Measurements from ENCODE around the gene ECEL1. TPM values are rescaled to one million over a fixed set of nuclear protein-coding genes. Genes with fewer than 3 reads are reported as not detected.
"Not testable (repeated sequence)": the region's sequence is repeated elsewhere in the genome, so short reads cannot be mapped to it uniquely, and the experiment has no call there.

The ECEL1 gene
- total RNA-seq, 1 donor from 2014 or later = 14.9 TPM

DNA sequence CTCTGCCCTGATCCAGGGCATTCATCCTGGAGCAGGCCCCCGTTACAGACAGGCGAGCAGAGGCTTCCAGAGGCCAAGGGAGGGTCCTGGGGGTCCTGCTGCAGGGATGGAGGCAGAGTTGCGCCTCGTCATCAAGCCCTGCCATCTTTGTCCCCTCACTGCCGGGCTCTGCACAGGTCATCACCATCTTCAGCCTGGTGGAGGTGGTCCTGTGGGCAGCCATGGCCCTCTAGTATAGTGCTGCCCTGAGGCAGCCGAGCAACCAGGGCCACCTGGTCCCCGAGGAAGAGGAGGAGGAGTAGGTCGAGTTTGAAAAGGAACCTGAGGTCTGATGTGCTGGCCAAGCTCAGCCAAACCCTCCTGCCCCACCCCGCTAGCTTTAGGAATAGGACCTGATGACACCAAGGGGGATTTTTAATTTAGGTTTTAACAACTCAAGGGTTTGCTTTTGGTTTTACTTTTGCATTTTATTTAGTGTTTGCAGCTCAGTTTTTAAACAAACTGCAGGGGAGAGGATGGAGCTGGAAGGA lies 40.5 kb downstream of the ECEL1 start:
- H3K9me3 ChIP-seq = no peaks in the 10 kb centered on the region
- no peak overlapping the region for H3K4me3 ChIP-seq
- H3K27me3 ChIP-seq = no peaks in the 10 kb centered on the region
- TF ChIP-seq, protein P1, sequence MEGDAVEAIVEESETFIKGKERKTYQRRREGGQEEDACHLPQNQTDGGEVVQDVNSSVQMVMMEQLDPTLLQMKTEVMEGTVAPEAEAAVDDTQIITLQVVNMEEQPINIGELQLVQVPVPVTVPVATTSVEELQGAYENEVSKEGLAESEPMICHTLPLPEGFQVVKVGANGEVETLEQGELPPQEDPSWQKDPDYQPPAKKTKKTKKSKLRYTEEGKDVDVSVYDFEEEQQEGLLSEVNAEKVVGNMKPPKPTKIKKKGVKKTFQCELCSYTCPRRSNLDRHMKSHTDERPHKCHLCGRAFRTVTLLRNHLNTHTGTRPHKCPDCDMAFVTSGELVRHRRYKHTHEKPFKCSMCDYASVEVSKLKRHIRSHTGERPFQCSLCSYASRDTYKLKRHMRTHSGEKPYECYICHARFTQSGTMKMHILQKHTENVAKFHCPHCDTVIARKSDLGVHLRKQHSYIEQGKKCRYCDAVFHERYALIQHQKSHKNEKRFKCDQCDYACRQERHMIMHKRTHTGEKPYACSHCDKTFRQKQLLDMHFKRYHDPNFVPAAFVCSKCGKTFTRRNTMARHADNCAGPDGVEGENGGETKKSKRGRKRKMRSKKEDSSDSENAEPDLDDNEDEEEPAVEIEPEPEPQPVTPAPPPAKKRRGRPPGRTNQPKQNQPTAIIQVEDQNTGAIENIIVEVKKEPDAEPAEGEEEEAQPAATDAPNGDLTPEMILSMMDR (IDR thresholded peaks at IDR 0.05) = no peak
- DNase-seq (ENCODE audit: low spot score in 2 of 2) = no peak
- intact Hi-C loops (cut with DNase I) = no loop called here
- no peaks in the 10 kb centered on the region for H3K4me1 ChIP-seq
- no peaks in the 10 kb centered on the region for H3K36me3 ChIP-seq
- H3K27ac ChIP-seq = no peak overlapping the region

DNA sequence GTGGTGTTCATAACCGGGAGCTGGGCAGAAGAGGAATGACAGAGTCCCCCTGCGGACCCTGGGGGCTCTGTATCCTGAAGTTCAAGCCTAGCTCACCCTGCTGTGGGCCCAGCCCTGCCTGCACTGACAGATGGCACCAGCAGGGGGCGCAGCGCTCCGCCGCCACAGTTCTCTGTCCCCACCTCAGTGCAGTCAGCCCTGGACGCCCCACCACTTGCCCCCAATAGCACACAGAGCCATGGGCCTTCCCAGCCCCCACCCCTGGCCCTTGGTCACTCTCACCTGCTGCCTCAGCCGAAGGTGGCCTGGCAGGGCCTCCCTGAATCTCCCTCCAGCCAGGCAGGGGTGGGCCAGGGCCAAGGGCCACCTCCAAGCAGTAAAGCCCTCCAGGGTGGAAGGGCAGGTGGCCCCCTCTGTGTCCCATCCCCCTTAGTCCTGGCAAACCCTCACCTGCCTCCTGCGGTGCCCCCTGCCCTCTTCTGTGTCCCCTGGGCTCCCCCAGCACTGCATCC lies 41.3 kb downstream of the ECEL1 start:
- peak in 1 of 2 donors; percentile 54 for DNase-seq (ENCODE audit: low spot score in 2 of 2)
- H3K9me3 ChIP-seq; H3K36me3 ChIP-seq; intact Hi-C loops (cut with DNase I); H3K27me3 ChIP-seq; H3K27ac ChIP-seq; H3K4me3 ChIP-seq; H3K4me1 ChIP-seq: not testable (repeated sequence)

DNA sequence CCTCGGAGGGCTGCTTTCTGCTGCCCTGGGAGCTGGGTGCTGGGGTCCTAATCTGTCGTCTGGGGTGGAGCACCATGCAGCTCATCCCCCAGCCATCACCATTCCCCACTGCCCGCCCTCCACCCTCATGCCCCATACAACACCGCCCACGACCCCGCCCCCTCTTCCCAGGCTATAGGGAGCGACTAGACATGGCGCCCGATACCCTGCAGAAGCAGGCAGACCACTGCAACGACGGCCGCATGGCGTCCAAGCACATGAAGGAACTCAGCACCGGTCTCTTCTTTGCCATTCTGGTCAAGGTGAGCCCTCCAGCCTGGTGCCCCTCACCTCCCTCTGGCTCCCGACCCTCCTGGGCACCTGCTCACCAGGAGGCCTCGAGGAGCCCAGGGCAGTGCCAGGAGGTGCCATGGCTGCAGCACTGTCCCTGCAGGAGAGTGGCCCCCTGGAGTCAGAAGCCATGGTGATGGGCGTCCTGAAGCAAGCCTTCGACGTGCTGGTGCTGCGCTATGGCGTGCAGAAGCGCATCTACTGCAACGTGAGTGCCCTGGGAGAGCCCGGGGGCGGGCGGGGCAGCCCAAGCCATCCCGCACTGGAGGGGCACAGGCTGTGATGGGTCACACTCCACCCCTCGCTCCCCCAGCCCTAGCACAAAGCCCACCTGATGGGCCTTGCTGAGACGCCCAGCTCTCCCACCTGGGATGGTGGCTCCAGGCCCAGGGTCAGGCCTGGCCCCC lies 42.3 kb downstream of the ECEL1 start:
- H3K4me1 ChIP-seq; H3K27me3 ChIP-seq; H3K4me3 ChIP-seq; intact Hi-C loops (cut with DNase I); H3K27ac ChIP-seq; H3K36me3 ChIP-seq; H3K9me3 ChIP-seq: not testable (repeated sequence)
- DNase-seq (ENCODE audit: low spot score in 2 of 2) = peak in 1 of 2 donors; percentile 50

DNA sequence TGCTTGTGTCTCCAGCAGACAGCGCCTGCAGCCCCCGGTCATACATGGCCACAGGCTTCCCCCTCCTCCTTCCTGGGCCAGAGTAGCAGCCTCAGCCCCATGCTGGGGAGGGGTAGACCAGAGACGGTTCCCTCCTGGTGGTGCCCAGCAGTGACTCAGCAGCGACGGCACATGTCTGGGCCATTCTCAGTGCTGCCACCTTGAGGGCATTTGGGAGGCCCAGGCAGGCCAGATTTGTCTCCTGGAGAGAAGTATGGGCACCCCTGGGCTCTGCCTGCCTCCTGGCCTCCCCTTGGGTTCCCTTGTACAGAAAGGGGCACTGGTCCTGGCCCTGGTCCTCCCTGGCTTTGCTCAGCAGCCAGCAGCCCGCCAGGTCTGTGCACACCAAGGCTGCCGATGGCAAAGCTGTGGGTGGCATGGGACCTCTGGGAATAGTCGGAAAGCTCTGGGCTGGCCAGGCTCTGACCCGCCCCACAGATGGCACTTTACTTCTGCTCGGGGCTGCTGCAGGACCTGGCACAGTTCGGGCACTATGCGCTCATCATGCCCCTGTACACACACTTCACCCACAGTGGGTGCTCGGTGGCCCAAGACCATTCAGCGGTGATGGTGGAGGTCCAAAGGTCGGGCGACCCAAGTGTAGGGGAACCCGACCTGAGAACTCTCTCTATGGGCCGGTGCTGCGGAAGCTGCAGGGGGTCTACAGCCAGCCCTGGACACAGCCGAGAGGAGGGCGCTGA lies 43.1 kb downstream of the ECEL1 start:
- H3K4me1 ChIP-seq = no peaks in the 10 kb centered on the region
- no peaks in the 10 kb centered on the region for H3K9me3 ChIP-seq
- H3K27ac ChIP-seq = no peak overlapping the region
- H3K36me3 ChIP-seq = no peaks in the 10 kb centered on the region
- no peak overlapping the region for H3K4me3 ChIP-seq
- TF ChIP-seq, protein P1 (IDR thresholded peaks at IDR 0.05) = peak in 1 of 3 experiments; percentile 35
- intact Hi-C loops (cut with DNase I) = loop anchor here (5.0 kb wide), 1 partner anchor 537 kb away; no protein-coding TSS in a partner anchor
- peak in 1 of 2 donors; percentile 58 for DNase-seq (ENCODE audit: low spot score in 2 of 2)
- H3K27me3 ChIP-seq = no peaks in the 10 kb centered on the region

DNA sequence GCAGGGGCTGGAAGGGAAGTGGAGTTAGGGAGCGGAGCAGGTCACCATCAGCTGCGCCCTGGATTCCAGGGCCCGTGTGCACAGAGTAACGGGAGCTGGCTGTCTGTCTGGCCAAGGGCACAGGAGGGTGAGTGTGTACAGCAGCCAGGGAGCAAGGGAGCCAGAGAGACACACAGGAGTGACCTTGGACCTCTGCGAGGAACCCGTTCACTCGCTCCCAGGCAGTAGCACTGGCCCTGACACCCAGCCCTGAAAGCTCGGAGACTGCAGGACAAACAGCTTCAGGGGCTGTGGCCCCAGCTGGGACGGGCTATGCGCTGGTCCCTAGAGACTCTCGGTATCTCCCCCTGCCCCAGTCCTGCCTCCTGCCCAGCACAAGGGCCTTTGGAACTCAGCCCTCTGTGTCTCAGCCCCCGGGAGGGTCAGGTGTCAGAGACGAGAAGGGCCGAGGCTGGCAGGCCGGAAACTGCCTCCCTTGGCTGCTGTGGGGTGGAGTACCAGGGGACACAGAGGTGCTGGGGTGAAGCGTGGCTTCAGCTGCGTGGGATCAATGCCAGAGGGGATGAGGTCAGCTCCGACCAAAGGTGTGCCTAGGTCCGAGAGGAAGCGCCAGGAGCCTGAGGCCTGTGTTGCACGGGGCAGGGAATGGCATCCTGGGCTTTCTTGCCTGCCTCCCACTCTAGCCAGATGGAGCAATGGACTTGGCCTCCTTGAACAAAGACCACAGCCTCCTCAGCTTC lies 43.8 kb downstream of the ECEL1 start:
- H3K36me3 ChIP-seq, H3K27me3 ChIP-seq, H3K4me3 ChIP-seq, H3K4me1 ChIP-seq, H3K27ac ChIP-seq, H3K9me3 ChIP-seq: not testable (repeated sequence)
- DNase-seq (ENCODE audit: low spot score in 2 of 2) = peak in 1 of 2 donors; percentile 59
- intact Hi-C loops (cut with DNase I) = loop anchor here (5.0 kb wide), 1 partner anchor 537 kb away; no protein-coding TSS in a partner anchor

DNA sequence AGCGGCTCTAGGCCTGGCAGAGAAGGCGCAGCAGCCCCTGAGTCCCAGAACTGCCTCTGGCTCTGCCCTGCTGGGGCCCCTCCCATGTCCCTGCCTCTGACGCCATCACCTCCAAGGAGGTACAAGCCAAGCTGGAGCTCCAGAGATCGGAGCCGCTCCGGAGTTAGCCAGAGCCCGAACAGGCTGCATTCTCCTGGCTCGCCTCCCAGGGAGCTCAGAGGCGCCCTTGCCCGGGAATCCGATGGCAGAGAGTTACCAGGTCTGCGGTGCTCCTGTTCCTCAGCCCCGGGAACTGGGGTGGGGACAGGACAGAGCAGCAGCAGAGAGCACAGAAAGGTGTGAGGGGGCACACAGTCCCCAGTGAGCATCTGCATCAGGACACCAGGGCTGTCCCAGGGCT lies 44.6 kb downstream of the ECEL1 start:
- not testable (repeated sequence) for H3K4me1 ChIP-seq, H3K36me3 ChIP-seq, H3K4me3 ChIP-seq, H3K9me3 ChIP-seq, H3K27ac ChIP-seq, H3K27me3 ChIP-seq
- intact Hi-C loops (cut with DNase I) = loop anchor here (5.0 kb wide), 1 partner anchor 536 kb away; no protein-coding TSS in a partner anchor
- peak in 1 of 2 donors; percentile 35 for DNase-seq (ENCODE audit: low spot score in 2 of 2)

DNA sequence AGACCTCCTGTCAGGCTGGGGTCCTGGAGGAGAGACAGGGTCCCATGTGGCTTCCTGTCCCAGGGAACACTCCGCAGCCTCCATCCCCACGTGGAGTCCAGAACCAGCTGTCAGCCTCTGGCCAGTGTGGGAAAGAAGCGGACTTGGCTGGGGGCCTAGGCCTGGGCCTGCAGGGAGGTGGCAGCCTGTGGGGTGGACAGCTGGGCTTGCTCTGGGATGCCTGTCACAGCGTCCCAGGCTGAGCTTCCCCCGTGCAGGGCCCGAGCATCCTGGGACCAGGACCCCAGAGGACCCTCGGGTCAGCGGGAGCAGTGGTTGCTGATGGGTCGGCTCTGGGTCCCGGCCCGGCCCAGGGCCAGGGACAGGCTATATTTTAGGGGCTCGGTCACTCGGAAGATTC lies 45.2 kb downstream of the ECEL1 start:
- H3K36me3 ChIP-seq; DNase-seq (ENCODE audit: low spot score in 2 of 2); H3K9me3 ChIP-seq; H3K4me3 ChIP-seq; H3K27ac ChIP-seq; H3K27me3 ChIP-seq; H3K4me1 ChIP-seq: not testable (repeated sequence)
- intact Hi-C loops (cut with DNase I) = loop anchor here (5.0 kb wide), 1 partner anchor 535 kb away; no protein-coding TSS in a partner anchor

DNA sequence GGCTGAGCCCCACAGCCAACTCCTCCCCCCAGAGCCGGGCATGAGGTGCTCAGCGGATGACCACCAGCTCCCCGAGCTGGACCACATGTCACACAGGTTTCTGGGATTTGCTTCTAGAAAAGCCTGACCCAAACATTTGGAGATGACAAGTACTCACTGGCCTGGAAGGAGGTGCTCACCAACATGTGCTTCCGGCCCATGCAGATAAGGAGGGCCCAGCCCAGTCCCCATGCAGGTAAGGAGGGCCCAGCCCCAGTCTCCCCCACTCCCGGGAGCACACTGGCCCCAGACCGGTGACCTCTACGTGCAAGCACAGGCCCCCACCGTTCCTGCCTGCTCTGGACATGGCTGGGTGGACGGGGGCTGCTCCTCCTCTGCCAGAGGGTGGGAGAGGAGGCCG lies 45.7 kb downstream of the ECEL1 start:
- H3K27ac ChIP-seq; H3K9me3 ChIP-seq; H3K36me3 ChIP-seq; DNase-seq (ENCODE audit: low spot score in 2 of 2); H3K4me1 ChIP-seq; H3K27me3 ChIP-seq; H3K4me3 ChIP-seq: not testable (repeated sequence)
- intact Hi-C loops (cut with DNase I) = loop anchor here (5.0 kb wide), 1 partner anchor 535 kb away; no protein-coding TSS in a partner anchor

Data from ascending aorta (tissue), 2 donors.